NT2/D1 (cell line): ENCODE data around the gene IL17A.

Experiments used
- YY1 ChIP-seq: IDR thresholded peaks from 2 replicates; pipeline ENCODE4 v1.6.1; 2011; ENCODE audit not compliant: insufficient read length, insufficient read depth
- ZNF274 ChIP-seq: IDR thresholded peaks from 2 replicates; pipeline ENCODE4 v1.6.1; 2011; ENCODE audit warnings: mild to moderate bottlenecking, low read depth, low read length

- TF ChIP-seq YY1 (no peak), ZNF274 (no peak)
Observed at GRCh38 chr6:52201046-52201445, 14.9 kb downstream of the IL17A start.
